ENCODE measurements around the gene ACADVL. TPM values are rescaled to one million over a fixed set of nuclear protein-coding genes. Genes with fewer than 3 reads are reported as not detected.

The ACADVL gene
- total RNA-seq, 1 donor, result 163 TPM

- peaks cover 78% of the 10 kb centered on the region for H3K36me3 ChIP-seq (ENCODE audit: insufficient read depth, low read length)
These were observed 4.9 kb downstream of the ACADVL start for GRCh38 chr17:7224661-7225111.

GRCh38 chr17:7225711-7226331 lies 6.1 kb downstream of the ACADVL start:
- Histone ChIP-seq H4K20me1 (ENCODE audit: insufficient read depth, low read length) (peaks cover 46% of the 10 kb centered on the region), H3K4me3 (ENCODE audit: insufficient read depth, low read length) (no peak overlapping the region), H2AFZ (ENCODE audit: low read length) (no peak overlapping the region), H3K4me1 (ENCODE audit: insufficient read depth, low read length) (peaks cover 10% of the 10 kb centered on the region), H3K79me2 (ENCODE audit: insufficient read depth, low read length) (peaks cover 50% of the 10 kb centered on the region), H3K36me3 (ENCODE audit: insufficient read depth, low read length) (peaks cover 83% of the 10 kb centered on the region), H3K4me2 (ENCODE audit: insufficient read depth, low read length) (no peak overlapping the region), H3K27ac (ENCODE audit: low read depth, low read length) (no peak overlapping the region), H3K9me3 (ENCODE audit: low read depth, low read length) (no peaks in the 10 kb centered on the region), H3K27me3 (ENCODE audit: insufficient read depth, low read length) (no peaks in the 10 kb centered on the region)
- DNase-seq (ENCODE audit: insufficient read length, low spot score, missing footprints), result no peak
- TF ChIP-seq CTCF (IDR thresholded peaks at IDR 0.05; ENCODE audit: extremely low read depth, low read depth, low read length), result no peak

More at GRCh38 chr17:7224661-7225111, 4.9 kb downstream of the ACADVL start:
- Histone ChIP-seq H4K20me1 (ENCODE audit: insufficient read depth, low read length) (peaks cover 48% of the 10 kb centered on the region), H3K4me2 (ENCODE audit: insufficient read depth, low read length) (no peak overlapping the region), H3K4me1 (ENCODE audit: insufficient read depth, low read length) (peaks cover 15% of the 10 kb centered on the region), H3K27me3 (ENCODE audit: insufficient read depth, low read length) (no peaks in the 10 kb centered on the region), H3K27ac (ENCODE audit: low read depth, low read length) (no peak overlapping the region), H3K9me3 (ENCODE audit: low read depth, low read length) (no peaks in the 10 kb centered on the region), H3K4me3 (ENCODE audit: insufficient read depth, low read length) (no peak overlapping the region), H3K79me2 (ENCODE audit: insufficient read depth, low read length) (peaks cover 50% of the 10 kb centered on the region), H2AFZ (ENCODE audit: low read length) (no peak overlapping the region)
- TF ChIP-seq CTCF (IDR thresholded peaks at IDR 0.05; ENCODE audit: extremely low read depth, low read depth, low read length), result no peak
- no peak for DNase-seq (ENCODE audit: insufficient read length, low spot score, missing footprints)

GRCh38 chr17:7226721-7227710 lies 7.3 kb downstream of the ACADVL start:
- Histone ChIP-seq H3K27me3 (ENCODE audit: insufficient read depth, low read length) (no peaks in the 10 kb centered on the region), H3K27ac (ENCODE audit: low read depth, low read length) (no peak overlapping the region), H3K4me1 (ENCODE audit: insufficient read depth, low read length) (no peaks in the 10 kb centered on the region), H3K9me3 (ENCODE audit: low read depth, low read length) (no peaks in the 10 kb centered on the region), H3K79me2 (ENCODE audit: insufficient read depth, low read length) (peaks cover 50% of the 10 kb centered on the region), H3K36me3 (ENCODE audit: insufficient read depth, low read length) (peaks cover 71% of the 10 kb centered on the region), H3K4me2 (ENCODE audit: insufficient read depth, low read length) (no peak overlapping the region), H4K20me1 (ENCODE audit: insufficient read depth, low read length) (peaks cover 43% of the 10 kb centered on the region), H2AFZ (ENCODE audit: low read length) (no peak overlapping the region), H3K4me3 (ENCODE audit: insufficient read depth, low read length) (no peak overlapping the region)
- no peak for TF ChIP-seq CTCF (IDR thresholded peaks at IDR 0.05; ENCODE audit: extremely low read depth, low read depth, low read length)
- no peak for DNase-seq (ENCODE audit: insufficient read length, low spot score, missing footprints)

- H4K20me1 ChIP-seq (ENCODE audit: insufficient read depth, low read length), result peaks cover 31% of the 10 kb centered on the region
- no peak overlapping the region for H3K4me2 ChIP-seq (ENCODE audit: insufficient read depth, low read length)
- H3K27ac ChIP-seq (ENCODE audit: low read depth, low read length), result no peak overlapping the region
- no peak for DNase-seq (ENCODE audit: insufficient read length, low spot score, missing footprints)
- no peak overlapping the region for H2AFZ ChIP-seq (ENCODE audit: low read length)
- no peak overlapping the region for H3K4me3 ChIP-seq (ENCODE audit: insufficient read depth, low read length)
- peaks cover 59% of the 10 kb centered on the region for H3K79me2 ChIP-seq (ENCODE audit: insufficient read depth, low read length)
- H3K4me1 ChIP-seq (ENCODE audit: insufficient read depth, low read length), result peaks cover 3% of the 10 kb centered on the region
- no peaks in the 10 kb centered on the region for H3K9me3 ChIP-seq (ENCODE audit: low read depth, low read length)
- no peak for TF ChIP-seq CTCF (IDR thresholded peaks at IDR 0.05; ENCODE audit: extremely low read depth, low read depth, low read length)
- peaks cover 52% of the 10 kb centered on the region for H3K36me3 ChIP-seq (ENCODE audit: insufficient read depth, low read length)
- no peaks in the 10 kb centered on the region for H3K27me3 ChIP-seq (ENCODE audit: insufficient read depth, low read length)
These were observed 9.2 kb downstream of the ACADVL start for GRCh38 chr17:7228920-7229319.

All from osteoblast (primary cell).